ENCODE results near the gene TMEM183A.

TMEM183A gene

DNA sequence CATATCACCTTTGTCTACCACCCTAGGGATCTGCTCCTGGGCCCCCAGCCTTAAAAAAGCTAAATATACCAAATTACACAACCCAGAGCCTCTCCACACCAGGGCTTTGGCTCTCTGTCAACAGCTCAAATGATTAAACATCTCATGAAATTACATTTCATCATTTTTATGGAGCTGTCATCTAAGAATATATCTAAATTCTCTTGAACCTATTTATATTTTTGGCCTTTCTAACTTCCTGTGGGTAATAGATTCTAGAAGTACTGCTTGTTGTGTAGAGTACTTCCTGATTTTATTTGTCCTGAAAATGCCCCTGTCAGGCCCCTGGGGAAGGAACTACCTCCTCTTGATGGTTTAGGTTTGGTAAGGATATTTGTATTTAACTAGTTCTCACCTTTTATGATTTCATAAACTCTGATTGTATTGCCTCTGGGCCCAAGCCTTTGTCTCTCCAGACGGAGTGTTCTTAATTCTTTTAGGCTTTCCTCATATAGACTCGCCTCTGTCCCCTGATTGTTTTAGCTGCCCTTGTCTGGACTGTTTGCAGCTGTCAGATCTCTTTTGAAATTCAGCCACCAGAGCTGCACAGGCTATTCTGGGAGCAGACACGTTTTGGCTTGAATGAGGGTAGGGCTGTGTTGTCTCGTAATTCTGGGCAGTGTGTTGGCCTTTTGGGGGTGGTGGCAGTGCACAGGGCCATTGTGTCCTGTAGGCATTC lies 62.0 kb downstream of the TMEM183A start:
- DNase-seq (ENCODE audit: low read depth in 2 of 2), result no peak

GRCh38 chr1:203072002-203072602 lies 64.9 kb downstream of the TMEM183A start:
- DNase-seq (ENCODE audit: low read depth in 2 of 2), result no peak

DNA sequence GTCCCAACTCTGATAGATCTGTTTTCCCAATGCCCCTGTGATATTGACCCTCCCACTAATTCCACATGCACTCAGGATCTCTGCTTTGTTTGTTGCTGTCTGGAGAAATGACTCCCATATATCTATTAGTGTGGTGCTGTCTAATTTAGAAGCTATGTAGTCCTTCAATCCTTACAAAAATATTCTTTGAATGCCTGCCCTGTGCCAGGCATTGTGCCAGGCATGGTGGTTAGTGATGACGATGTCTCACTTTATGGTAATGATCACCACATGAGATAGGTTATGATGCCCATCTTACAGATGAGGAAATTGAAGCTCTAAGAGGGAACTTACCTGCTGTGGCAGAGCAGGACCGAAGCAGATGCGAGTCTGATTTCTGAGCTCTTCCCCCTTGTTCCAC lies 65.7 kb downstream of the TMEM183A start:
- DNase-seq (ENCODE audit: low read depth in 2 of 2), result no peak

DNA sequence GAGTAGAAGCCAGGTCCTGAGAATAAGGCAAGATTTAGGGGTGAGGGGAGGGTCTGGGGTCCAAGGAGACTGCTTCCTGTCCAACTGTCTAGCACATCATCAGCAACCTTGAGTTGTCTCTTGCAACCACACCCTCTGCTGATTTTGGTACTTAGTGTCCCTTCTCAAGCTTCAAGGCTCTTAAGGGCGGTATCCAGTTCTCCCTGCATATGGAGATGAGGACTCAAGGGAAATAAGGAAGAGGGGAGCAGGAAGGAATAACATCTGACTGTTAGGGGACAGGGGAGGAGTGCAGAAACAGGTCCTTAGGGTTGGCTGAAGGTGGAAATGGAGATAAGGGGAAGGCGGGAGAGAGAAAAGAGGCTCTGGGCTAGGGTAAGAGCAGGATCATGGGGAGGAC lies 66.3 kb downstream of the TMEM183A start:
- no peak for DNase-seq (ENCODE audit: low read depth in 2 of 2)
